Subcutaneous preadipocyte (primary cell): Measurements from ENCODE around the gene DHCR7. TPM values are rescaled to one million over a fixed set of nuclear protein-coding genes. Genes with fewer than 3 reads are reported as not detected.

Experiments
- small RNA-seq: library from RNA; depleted of rRNA; stranded (forward); fragments of <200 nt; gene quantifications from one replicate; pipeline ENCODE3, GENCODE V24; 2012
- total RNA-seq: library from RNA; depleted of rRNA; stranded (reverse); fragments of >200 nt; gene quantifications from 2 replicates; pipeline ENCODE4 v1.2.3, GENCODE V29; 2012

Gene DHCR7, protein sequence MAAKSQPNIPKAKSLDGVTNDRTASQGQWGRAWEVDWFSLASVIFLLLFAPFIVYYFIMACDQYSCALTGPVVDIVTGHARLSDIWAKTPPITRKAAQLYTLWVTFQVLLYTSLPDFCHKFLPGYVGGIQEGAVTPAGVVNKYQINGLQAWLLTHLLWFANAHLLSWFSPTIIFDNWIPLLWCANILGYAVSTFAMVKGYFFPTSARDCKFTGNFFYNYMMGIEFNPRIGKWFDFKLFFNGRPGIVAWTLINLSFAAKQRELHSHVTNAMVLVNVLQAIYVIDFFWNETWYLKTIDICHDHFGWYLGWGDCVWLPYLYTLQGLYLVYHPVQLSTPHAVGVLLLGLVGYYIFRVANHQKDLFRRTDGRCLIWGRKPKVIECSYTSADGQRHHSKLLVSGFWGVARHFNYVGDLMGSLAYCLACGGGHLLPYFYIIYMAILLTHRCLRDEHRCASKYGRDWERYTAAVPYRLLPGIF
- 64.3 and 76.6 TPM in 2 replicates for total RNA-seq

DNA sequence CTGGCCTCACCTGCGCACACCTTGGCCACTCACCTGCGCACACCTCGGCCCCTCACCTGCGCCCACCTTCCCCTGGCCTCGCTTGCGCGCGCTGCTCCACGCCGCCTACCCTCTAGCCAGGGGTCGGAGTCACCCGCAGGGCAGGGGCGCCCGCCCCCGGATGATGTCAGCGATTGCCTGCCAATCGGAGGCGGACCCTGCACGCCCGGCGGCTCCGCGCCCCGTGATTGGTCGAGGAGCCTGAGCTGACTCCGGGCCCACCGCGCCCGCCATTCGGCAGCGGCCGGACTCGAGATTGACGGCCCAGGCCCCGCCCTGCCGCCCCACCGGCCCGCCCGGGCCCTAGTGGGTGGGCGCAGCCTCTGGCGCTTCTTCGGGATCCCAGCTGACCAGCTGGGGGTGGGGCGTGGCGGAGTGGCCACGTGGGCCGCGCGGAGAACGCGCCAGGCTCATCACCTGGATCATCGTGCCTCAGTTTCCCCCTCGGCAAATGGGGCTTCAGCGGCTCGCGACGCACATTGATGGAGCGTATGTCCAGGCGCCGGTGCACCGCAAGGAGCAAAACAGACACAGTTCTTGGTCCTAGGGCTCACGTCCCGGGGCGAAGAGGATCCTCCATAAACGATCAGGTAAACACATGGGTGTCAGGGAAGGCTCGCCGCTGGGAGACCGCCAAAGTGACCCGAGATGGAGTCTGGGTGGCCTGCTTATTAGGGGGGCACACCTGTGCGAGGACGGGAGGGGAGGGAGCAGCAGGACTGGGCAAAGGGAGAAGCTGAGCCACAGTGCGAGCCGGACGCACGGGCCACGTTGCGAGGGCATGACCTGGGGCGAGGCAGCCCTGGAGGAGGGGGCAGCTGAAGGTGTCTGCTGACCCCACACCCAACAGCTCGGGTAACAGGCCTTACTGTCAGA is at the start of gene DHCR7:
TSS of gene DHCR7 (minus strand) at position 137 of the 915 bp plus-strand sequence. CDS start 3,441 bp downstream, outside the sequence.

GRCh38 chr11:71453037-71453917 is 5.1 kb upstream of the DHCR7 start, which contains the start of gene NADSYN1:
Gene NADSYN1, plus strand, starts transcription at chr11:71453203. Its CDS starts 94 bp downstream, at chr11:71453297.

Small RNA genes within 50 kb of the gene (small RNA-seq; reads per million reads assigned to genes)
- not detected for gene MIR6754

Other genes with a start within 250 kb of the DHCR7 start
- 2.0 and 4.8 TPM in 2 replicates for gene SHANK2, start 195.8 kb downstream of the DHCR7 start, total RNA-seq
- 70.8 and 78.6 TPM in 2 replicates for gene NADSYN1, start 4.8 kb upstream of the DHCR7 start, total RNA-seq
- 0.37 TPM in 1 of 2 replicates, not detected in the other for gene KRTAP5-7, start 78.9 kb upstream of the DHCR7 start, total RNA-seq
- not detected in 2 replicates for gene KRTAP5-8, start 89.6 kb upstream of the DHCR7 start, total RNA-seq
- not detected in 2 replicates for gene KRTAP5-9, start 100.0 kb upstream of the DHCR7 start, total RNA-seq
- not detected in 2 replicates for gene KRTAP5-10, start 117.2 kb upstream of the DHCR7 start, total RNA-seq
- not detected in 2 replicates for gene KRTAP5-11, start 134.5 kb upstream of the DHCR7 start, total RNA-seq